Measurements from ENCODE around the gene LUZP1. TPM values are rescaled to one million over a fixed set of nuclear protein-coding genes. Genes with fewer than 3 reads are reported as not detected.

LUZP1 gene
- total RNA-seq, 4 donors from 2014 or later: 20.8 to 25.7 (median 22.9) TPM

DNA sequence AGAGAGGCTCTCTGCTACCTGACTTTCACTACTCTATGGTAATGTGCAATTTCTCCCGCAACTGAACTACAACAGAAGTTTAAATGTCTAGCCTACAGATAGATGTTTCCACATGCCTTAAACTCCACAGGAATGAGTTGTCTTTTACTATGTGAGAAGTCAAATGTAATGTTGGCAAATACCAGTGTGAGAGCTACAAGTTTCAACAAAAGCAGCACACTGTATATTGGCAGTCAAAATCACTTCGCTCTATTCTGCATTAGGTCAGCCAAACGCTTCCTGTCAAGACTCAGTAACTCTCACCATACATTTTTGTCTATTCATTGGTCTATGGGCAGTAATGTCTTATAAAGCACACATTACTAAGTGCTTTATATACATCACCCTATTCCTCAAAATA is 41.9 kb downstream of the LUZP1 start:
- no peak for DNase-seq (ENCODE audit: low spot score in 2 of 2)
- Histone ChIP-seq H3K9me3 (no peaks in the 10 kb centered on the region), H3K4me3 (no peak overlapping the region), H3K27me3 (no peaks in the 10 kb centered on the region), H3K4me1 (peaks cover 37% of the 10 kb centered on the region), H3K27ac (no peak overlapping the region), H3K36me3 (no peaks in the 10 kb centered on the region)
- 64% methylated on average over 3 of the region's 3 CpGs for WGBS
- TF ChIP-seq EP300 (IDR thresholded peaks at IDR 0.05) (no peak), CTCF (IDR thresholded peaks at IDR 0.05) (no peak), POLR2A (IDR thresholded peaks at IDR 0.05) (no peak), POLR2AphosphoS5 (IDR thresholded peaks at IDR 0.05) (no peak)

GRCh38 chr1:23126200-23126599 is 42.5 kb downstream of the LUZP1 start:
- TF ChIP-seq POLR2AphosphoS5 (IDR thresholded peaks at IDR 0.05) (no peak), CTCF (IDR thresholded peaks at IDR 0.05) (no peak), POLR2A (IDR thresholded peaks at IDR 0.05) (no peak), EP300 (IDR thresholded peaks at IDR 0.05) (no peak)
- no peak for DNase-seq (ENCODE audit: low spot score in 2 of 2)
- H3K9me3 ChIP-seq: no peaks in the 10 kb centered on the region
- peaks cover 43% of the 10 kb centered on the region for H3K4me1 ChIP-seq
- no peaks in the 10 kb centered on the region for H3K36me3 ChIP-seq
- 44% methylated on average over 1 of the region's 1 CpG for WGBS
- no peak overlapping the region for H3K4me3 ChIP-seq
- no peaks in the 10 kb centered on the region for H3K27me3 ChIP-seq
- H3K27ac ChIP-seq: no peak overlapping the region

- H3K4me1 ChIP-seq: peaks cover 47% of the 10 kb centered on the region
- H3K27ac ChIP-seq: no peak overlapping the region
- no peak for TF ChIP-seq CTCF (IDR thresholded peaks at IDR 0.05)
- TF ChIP-seq EP300 (IDR thresholded peaks at IDR 0.05): no peak
- TF ChIP-seq POLR2A (IDR thresholded peaks at IDR 0.05): no peak
- no peak for TF ChIP-seq POLR2AphosphoS5 (IDR thresholded peaks at IDR 0.05)
These were observed 43.2 kb downstream of the LUZP1 start for GRCh38 chr1:23125489-23125888.

GRCh38 chr1:23124259-23125026 is 44.2 kb downstream of the LUZP1 start:
- Histone ChIP-seq H3K27ac (no peak overlapping the region), H3K4me3 (no peak overlapping the region), H3K9me3 (no peaks in the 10 kb centered on the region), H3K36me3 (no peaks in the 10 kb centered on the region), H3K27me3 (no peaks in the 10 kb centered on the region), H3K4me1 (peaks cover 53% of the 10 kb centered on the region)
- DNase-seq (ENCODE audit: low spot score in 2 of 2): no peak
- TF ChIP-seq POLR2AphosphoS5 (IDR thresholded peaks at IDR 0.05): no peak
- TF ChIP-seq EP300 (IDR thresholded peaks at IDR 0.05): no peak
- no peak for TF ChIP-seq POLR2A (IDR thresholded peaks at IDR 0.05)
- no peak for TF ChIP-seq CTCF (IDR thresholded peaks at IDR 0.05)
- WGBS: 87% methylated on average over 4 of the region's 4 CpGs

More at GRCh38 chr1:23125489-23125888, 43.2 kb downstream of the LUZP1 start:
- no peak for DNase-seq (ENCODE audit: low spot score in 2 of 2)
- WGBS: 63% methylated on average over 4 of the region's 4 CpGs
- H3K9me3 ChIP-seq: no peaks in the 10 kb centered on the region
- no peaks in the 10 kb centered on the region for H3K36me3 ChIP-seq
- H3K4me3 ChIP-seq: no peak overlapping the region
- H3K27me3 ChIP-seq: no peaks in the 10 kb centered on the region

DNA sequence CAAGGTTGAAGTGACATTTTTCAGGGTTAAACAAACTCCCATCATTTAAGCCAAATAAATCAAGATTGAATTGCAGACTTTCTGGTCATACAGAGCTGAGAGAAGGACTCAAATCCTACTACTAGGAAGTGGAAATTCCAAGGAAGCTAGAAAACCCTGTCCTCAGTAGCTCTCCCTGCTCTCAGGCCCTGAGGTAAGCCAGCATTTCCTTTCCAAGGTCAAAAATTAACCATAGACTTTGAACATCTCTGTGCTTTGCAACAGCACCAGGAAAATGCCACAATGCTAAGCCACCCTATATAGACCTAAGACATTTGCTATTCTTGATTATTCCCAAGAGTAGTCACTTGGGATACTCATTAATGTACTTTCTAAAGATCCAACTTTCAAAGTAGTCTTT is 45.1 kb downstream of the LUZP1 start:
- no peaks in the 10 kb centered on the region for H3K9me3 ChIP-seq
- no peaks in the 10 kb centered on the region for H3K36me3 ChIP-seq
- TF ChIP-seq POLR2A (IDR thresholded peaks at IDR 0.05) (no peak), POLR2AphosphoS5 (IDR thresholded peaks at IDR 0.05) (no peak), CTCF (IDR thresholded peaks at IDR 0.05) (no peak), EP300 (IDR thresholded peaks at IDR 0.05) (no peak)
- DNase-seq (ENCODE audit: low spot score in 2 of 2): no peak
- no peak overlapping the region for H3K4me3 ChIP-seq
- no peak overlapping the region for H3K27ac ChIP-seq
- no peaks in the 10 kb centered on the region for H3K27me3 ChIP-seq
- peaks cover 58% of the 10 kb centered on the region for H3K4me1 ChIP-seq

Measured in suprapubic skin (tissue), 4 donors.